OCI-LY1 (cell line): Measurements from ENCODE around the gene ITFG1.

Experiments
- H2AFZ ChIP-seq: fragments of 200-600 bp; sonication (generic), shearing (Covaris generic); 2 replicates; pipeline ENCODE4 v1.6.0; 2014; ENCODE audit warnings: antibody characterized with exemption, mild to moderate bottlenecking, low read length
- H3F3A ChIP-seq: fragments of 200-600 bp; sonication (generic), shearing (Covaris generic); 2 replicates; pipeline ENCODE4 v1.6.0; 2014; ENCODE audit warnings: mild to moderate bottlenecking, antibody characterized with exemption, low read length, moderate library complexity; ENCODE audit not compliant: insufficient read depth
- H3K27ac ChIP-seq: fragments of 200-600 bp; sonication (generic); 2 replicates; pipeline ENCODE4 v1.5.1; 2014; ENCODE audit warnings: low read length, mixed run types, mild to moderate bottlenecking, low read depth; ENCODE audit not compliant: poor library complexity, severe bottlenecking
- H3K27me3 ChIP-seq: fragments of 200-600 bp; sonication (generic); 2 replicates; pipeline ENCODE4 v1.6.0; 2014; ENCODE audit warnings: antibody characterized with exemption, mild to moderate bottlenecking, low read length, moderate library complexity; ENCODE audit not compliant: insufficient read depth
- H3K36me3 ChIP-seq: fragments of 200-600 bp; sonication (generic); 2 replicates; pipeline ENCODE4 v1.6.1; 2014; ENCODE audit warnings: mild to moderate bottlenecking, antibody characterized with exemption, low read length, moderate library complexity, mixed read lengths; ENCODE audit not compliant: insufficient read depth
- H3K4me1 ChIP-seq: fragments of 200-600 bp; sonication (generic); 2 replicates; pipeline ENCODE4 v1.5.1; 2014; ENCODE audit warnings: mild to moderate bottlenecking, low read length, moderate library complexity; ENCODE audit not compliant: insufficient read depth, severe bottlenecking
- H3K4me2 ChIP-seq: fragments of 200-600 bp; sonication (generic), shearing (Covaris generic); 2 replicates; pipeline ENCODE4 v1.6.1; 2014; ENCODE audit warnings: low read length
- H3K4me3 ChIP-seq: fragments of 200-600 bp; sonication (generic); 2 replicates; pipeline ENCODE4 v1.5.1; 2014; ENCODE audit warnings: low read length, low read depth, mild to moderate bottlenecking, mixed read lengths; ENCODE audit not compliant: poor library complexity, severe bottlenecking
- H3K79me2 ChIP-seq: fragments of 200-600 bp; shearing (Covaris generic); 2 replicates; pipeline ENCODE4 v1.6.1; 2016; ENCODE audit warnings: mixed run types, low read length, mixed read lengths; ENCODE audit not compliant: insufficient read depth
- H3K9ac ChIP-seq: fragments of 200-600 bp; sonication (generic), shearing (Covaris generic); 2 replicates; pipeline ENCODE4 v1.6.1; 2014; ENCODE audit warnings: mild to moderate bottlenecking, low read length, mixed read lengths
- H3K9me2 ChIP-seq: fragments of 200-600 bp; sonication (generic), shearing (Covaris generic); 2 replicates; pipeline ENCODE4 v1.6.1; 2014; ENCODE audit warnings: low read depth, mild to moderate bottlenecking, low read length, mixed read lengths
- H3K9me3 ChIP-seq: fragments of 200-600 bp; shearing (Covaris generic); 2 replicates; pipeline ENCODE4 v1.6.1; 2014; ENCODE audit warnings: low read length, mixed read lengths
- H4K20me1 ChIP-seq: fragments of 200-600 bp; sonication (generic), shearing (Covaris generic); 2 replicates; pipeline ENCODE4 v1.6.0; 2016; ENCODE audit warnings: mild to moderate bottlenecking, low read length; ENCODE audit not compliant: insufficient read depth
- CTCF ChIP-seq: fragments of 200-600 bp; sonication (generic), shearing (Covaris generic); IDR thresholded peaks from 2 replicates; pipeline ENCODE4 v1.5.1; 2017; ENCODE audit warnings: mild to moderate bottlenecking, antibody characterized with exemption, low read length, moderate library complexity, mixed read lengths
- EZH2 ChIP-seq: fragments of 200-600 bp; sonication (generic), shearing (Covaris generic); IDR thresholded peaks from 2 replicates; pipeline ENCODE4 v1.8.0; 2017; ENCODE audit warnings: borderline replicate concordance, mixed run types, mild to moderate bottlenecking, antibody characterized with exemption, low read length, moderate library complexity, mixed read lengths

ITFG1 gene

GRCh38 chr16:47504599-47504998 lies 43.7 kb upstream of the ITFG1 start:
- peaks cover 62% of the 10 kb centered on the region for H3K36me3 ChIP-seq

GRCh38 chr16:47503936-47504335 lies 43.1 kb upstream of the ITFG1 start:
- H3K27me3 ChIP-seq, result no peaks in the 10 kb centered on the region
- no peak overlapping the region for H3K4me3 ChIP-seq
- H3K4me2 ChIP-seq, result no peak overlapping the region
- H3K4me1 ChIP-seq, result peaks cover 9% of the 10 kb centered on the region
- TF ChIP-seq EZH2, result no peak
- no peak for TF ChIP-seq CTCF
- no peaks in the 10 kb centered on the region for H3K9me2 ChIP-seq
- H3K9ac ChIP-seq, result no peak overlapping the region
- H3K27ac ChIP-seq, result no peak overlapping the region
- peaks cover 65% of the 10 kb centered on the region for H3K36me3 ChIP-seq
- H3F3A ChIP-seq, result no peaks in the 10 kb centered on the region
- no peaks in the 10 kb centered on the region for H3K79me2 ChIP-seq
- H4K20me1 ChIP-seq, result no peaks in the 10 kb centered on the region
- no peaks in the 10 kb centered on the region for H3K9me3 ChIP-seq
- H2AFZ ChIP-seq, result no peak overlapping the region

More at GRCh38 chr16:47504599-47504998, 43.7 kb upstream of the ITFG1 start:
- Histone ChIP-seq H4K20me1 (no peaks in the 10 kb centered on the region), H2AFZ (no peak overlapping the region), H3K27ac (no peak overlapping the region), H3F3A (no peaks in the 10 kb centered on the region), H3K9ac (no peak overlapping the region), H3K4me3 (no peak overlapping the region), H3K9me2 (no peaks in the 10 kb centered on the region), H3K9me3 (no peaks in the 10 kb centered on the region), H3K27me3 (no peaks in the 10 kb centered on the region), H3K4me1 (peaks cover 9% of the 10 kb centered on the region), H3K4me2 (no peak overlapping the region), H3K79me2 (no peaks in the 10 kb centered on the region)
- TF ChIP-seq CTCF (no peak), EZH2 (no peak)

GRCh38 chr16:47499700-47500264 lies 38.9 kb upstream of the ITFG1 start:
- Histone ChIP-seq H2AFZ (no peak overlapping the region), H3K9me2 (no peaks in the 10 kb centered on the region), H3K4me2 (no peak overlapping the region), H4K20me1 (no peaks in the 10 kb centered on the region), H3K27me3 (no peaks in the 10 kb centered on the region), H3K9ac (no peak overlapping the region), H3K79me2 (peaks cover 6% of the 10 kb centered on the region), H3K36me3 (peaks cover 69% of the 10 kb centered on the region), H3K4me3 (no peak overlapping the region), H3K4me1 (peaks cover 17% of the 10 kb centered on the region), H3K27ac (no peak overlapping the region), H3F3A (no peaks in the 10 kb centered on the region), H3K9me3 (no peaks in the 10 kb centered on the region)
- TF ChIP-seq EZH2, result no peak
- TF ChIP-seq CTCF, result no peak
